Activated B cell treated with CpG ODN at 0.5 μM for 24 hours (primary cell): Measurements from ENCODE around the gene GALNT9. TPM values are rescaled to one million over a fixed set of nuclear protein-coding genes. Genes with fewer than 3 reads are reported as not detected.

Experiments
- ATAC-seq: fragments of 200-7000 bp; cut with Tn5 transposase; one replicate; pipeline ENCODE4 v1.10.0; 2021; ENCODE audit warnings: low read depth, mild to moderate bottlenecking, moderate library complexity
- CTCF ChIA-PET: fragments of 350-600 bp; sonication (Branson Sonifier 250); formaldehyde crosslinking; loops from one replicate; lab custom pipeline; 2021; ENCODE audit warnings: antibody characterized with exemption; lab: Charles Lee
- POLR2A ChIA-PET: fragments of 350-600 bp; sonication (Branson Sonifier 250); formaldehyde crosslinking; loops from one replicate; lab custom pipeline; 2021; ENCODE audit warnings: antibody characterized with exemption; lab: Charles Lee
- DNase-seq: peaks from one replicate; pipeline ENCODE4 v3.0.0; 2022
- H3K27ac Mint-ChIP-seq: one replicate; pipeline ENCODE4 v1.8.0; 2020; ENCODE audit warnings: mixed read lengths
- H3K27me3 Mint-ChIP-seq: one replicate; pipeline ENCODE4 v1.8.0; 2021; ENCODE audit warnings: mixed read lengths
- H3K36me3 Mint-ChIP-seq: one replicate; pipeline ENCODE4 v1.8.0; 2021; ENCODE audit warnings: low read depth, mixed read lengths
- H3K4me1 Mint-ChIP-seq: one replicate; pipeline ENCODE4 v1.8.0; 2021; ENCODE audit warnings: mixed read lengths
- H3K4me3 Mint-ChIP-seq: one replicate; pipeline ENCODE4 v1.8.0; 2020; ENCODE audit warnings: mild to moderate bottlenecking, mixed read lengths
- H3K9me3 Mint-ChIP-seq: one replicate; pipeline ENCODE4 v1.8.0; 2020; ENCODE audit warnings: mixed read lengths
- CTCF ChIP-seq: fragments of 200-600 bp; IDR thresholded peaks from one replicate; pipeline ENCODE4 v1.8.0; 2022; ENCODE audit warnings: antibody characterized with exemption, mild to moderate bottlenecking
- intact Hi-C: fragments of 100-400 bp; cut with micrococcal nuclease; formaldehyde crosslinking; loops from one replicate; pipeline ENCODE4 v1.15.1; 2024
- total RNA-seq: library from RNA; stranded (reverse); gene quantifications from 2 replicates; pipeline ENCODE4 v1.2.3, GENCODE V29; 2022

GALNT9 gene
- total RNA-seq, 1 donor from 2014 or later = not detected

DNA sequence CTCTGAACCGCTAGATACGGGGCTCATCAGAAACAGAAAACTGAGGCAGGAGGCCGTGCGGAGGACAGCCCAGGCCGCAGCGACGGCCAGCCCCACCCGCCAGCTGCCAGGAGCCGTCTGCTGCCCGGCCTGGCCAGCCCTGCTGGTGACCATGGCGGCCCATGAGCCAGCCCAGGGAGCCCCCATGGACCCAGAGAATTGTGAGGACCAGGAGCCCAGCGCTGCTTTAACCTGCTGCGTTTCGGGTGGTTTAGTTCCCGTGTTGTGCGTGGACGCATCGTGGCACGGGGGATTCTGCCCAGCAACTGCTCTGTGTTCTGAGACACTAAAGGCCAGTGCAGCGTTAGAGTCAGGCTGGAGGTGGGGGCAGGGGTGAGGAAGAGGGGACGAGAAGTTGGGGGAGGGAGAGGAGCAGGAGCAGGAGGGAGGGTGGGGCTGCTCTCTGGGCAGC lies 140.9 kb downstream of the GALNT9 start:
- no peak for TF ChIP-seq CTCF
- ChIA-PET POLR2A (no interaction called here), CTCF (no interaction called here)
- peak overlapping the region; percentile 65 for H3K4me3 Mint-ChIP-seq
- ATAC-seq (no peak), DNase-seq (no peak)
- peaks cover 2% of the 10 kb centered on the region for H3K36me3 Mint-ChIP-seq
- no peaks in the 10 kb centered on the region for H3K27me3 Mint-ChIP-seq
- H3K4me1 Mint-ChIP-seq = peaks cover 16% of the 10 kb centered on the region
- intact Hi-C loops = loop anchor here (2.0 kb wide), 1 partner anchor 30 kb away; no protein-coding TSS in a partner anchor
- H3K9me3 Mint-ChIP-seq = peaks cover 8% of the 10 kb centered on the region
- H3K27ac Mint-ChIP-seq = no peak overlapping the region

GRCh38 chr12:132187646-132188450 lies 141.5 kb downstream of the GALNT9 start:
- CTCF ChIA-PET = no interaction called here
- H3K27ac Mint-ChIP-seq = no peak overlapping the region

GRCh38 chr12:132186857-132187620 lies 142.3 kb downstream of the GALNT9 start:
- ATAC-seq (no peak), DNase-seq (no peak)
- intact Hi-C loops = no loop called here
- H3K4me1 Mint-ChIP-seq = peaks cover 16% of the 10 kb centered on the region
- no peak overlapping the region for H3K4me3 Mint-ChIP-seq
- peaks cover 2% of the 10 kb centered on the region for H3K36me3 Mint-ChIP-seq
- TF ChIP-seq CTCF = no peak
- peaks cover 9% of the 10 kb centered on the region for H3K9me3 Mint-ChIP-seq
- H3K27ac Mint-ChIP-seq = no peak overlapping the region
- ChIA-PET CTCF (no interaction called here), POLR2A (no interaction called here)
- no peaks in the 10 kb centered on the region for H3K27me3 Mint-ChIP-seq

More at GRCh38 chr12:132187646-132188450, 141.5 kb downstream of the GALNT9 start:
- Mint-ChIP-seq H3K4me3 (peak overlapping the region; percentile 65), H3K4me1 (peaks cover 16% of the 10 kb centered on the region), H3K9me3 (peaks cover 9% of the 10 kb centered on the region), H3K27me3 (no peaks in the 10 kb centered on the region), H3K36me3 (peaks cover 2% of the 10 kb centered on the region)
- POLR2A ChIA-PET = no interaction called here
- no peak for DNase-seq
- TF ChIP-seq CTCF = no peak
- no peak for ATAC-seq
- intact Hi-C loops = loop anchor here (2.0 kb wide), 1 partner anchor 31 kb away; no protein-coding TSS in a partner anchor

DNA sequence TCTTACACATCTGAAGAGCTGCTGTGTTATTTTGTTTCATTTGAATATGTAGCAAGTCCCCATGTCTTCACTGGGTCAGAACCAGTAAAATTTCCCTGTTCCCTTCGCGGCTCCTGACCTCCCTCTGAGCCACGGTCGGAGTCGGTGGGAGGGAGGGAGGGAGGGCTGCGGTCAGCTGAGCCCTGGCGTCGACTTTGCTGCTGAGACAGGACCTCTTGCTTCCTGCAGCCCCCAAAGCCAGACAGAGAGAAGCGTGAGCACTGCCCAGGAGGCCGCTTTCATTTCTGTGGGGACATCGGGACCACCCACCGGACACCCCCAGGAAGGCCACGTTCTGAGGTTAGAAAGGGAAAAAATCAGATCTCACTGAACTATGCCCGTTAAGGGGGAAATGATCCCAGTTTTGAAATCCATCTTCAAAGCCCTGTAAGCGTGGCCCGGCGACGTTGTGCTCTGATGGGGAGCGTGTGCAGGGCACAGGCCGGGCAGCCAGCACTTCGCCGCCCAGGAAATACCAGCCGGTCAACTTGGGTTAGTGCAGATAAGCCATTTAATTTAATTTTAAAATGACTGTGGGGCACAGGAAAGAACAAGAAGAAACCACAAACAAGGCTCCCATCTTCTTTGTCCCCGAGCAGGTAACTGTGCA lies 143.1 kb downstream of the GALNT9 start:
- POLR2A ChIA-PET = no interaction called here
- peaks cover 9% of the 10 kb centered on the region for H3K9me3 Mint-ChIP-seq
- no peak for ATAC-seq
- H3K27ac Mint-ChIP-seq = no peak overlapping the region
- no peak for TF ChIP-seq CTCF
- peaks cover 16% of the 10 kb centered on the region for H3K4me1 Mint-ChIP-seq
- intact Hi-C loops = no loop called here
- H3K27me3 Mint-ChIP-seq = no peaks in the 10 kb centered on the region
- H3K4me3 Mint-ChIP-seq = no peak overlapping the region
- CTCF ChIA-PET = no interaction called here
- no peak for DNase-seq
- peaks cover 2% of the 10 kb centered on the region for H3K36me3 Mint-ChIP-seq
